ENCODE data around the gene ZNF423.

ZNF423 gene

GRCh38 chr16:49811644-49812334 is 44.1 kb downstream of the ZNF423 start:
- peaks cover 0 to 3% of the 10 kb centered on the region in 2 donors for H3K27me3 ChIP-seq (ENCODE audit: control insufficient read depth in 1 of 2, insufficient read depth in 2 of 2, low read length in 2 of 2)
- H3K36me3 ChIP-seq (ENCODE audit: control insufficient read depth in 1 of 2, insufficient read depth in 2 of 2, low read length in 2 of 2): no peaks in the 10 kb centered on the region
- H3K27ac ChIP-seq (ENCODE audit: low read depth, low read length): no peak overlapping the region
- no peaks in the 10 kb centered on the region for H3K9me3 ChIP-seq (ENCODE audit: control insufficient read depth in 1 of 2, low read length in 2 of 2)
- H3K4me1 ChIP-seq (ENCODE audit: control insufficient read depth in 1 of 2, insufficient read depth in 2 of 2, low read length in 2 of 2): no peaks in the 10 kb centered on the region
- no peak overlapping the region for H3K9ac ChIP-seq (ENCODE audit: low read depth in 1 of 2, low read length in 2 of 2)
- no peak overlapping the region for H3K4me3 ChIP-seq (ENCODE audit: low read depth in 1 of 2, low read length in 2 of 2)

- no peak overlapping the region for H3K27ac ChIP-seq (ENCODE audit: low read depth, low read length)
- H3K36me3 ChIP-seq (ENCODE audit: control insufficient read depth in 1 of 2, insufficient read depth in 2 of 2, low read length in 2 of 2): no peaks in the 10 kb centered on the region
- H3K9me3 ChIP-seq (ENCODE audit: control insufficient read depth in 1 of 2, low read length in 2 of 2): no peaks in the 10 kb centered on the region
- peaks cover 0 to 3% of the 10 kb centered on the region in 2 donors for H3K27me3 ChIP-seq (ENCODE audit: control insufficient read depth in 1 of 2, insufficient read depth in 2 of 2, low read length in 2 of 2)
- H3K4me1 ChIP-seq (ENCODE audit: control insufficient read depth in 1 of 2, insufficient read depth in 2 of 2, low read length in 2 of 2): no peaks in the 10 kb centered on the region
- H3K4me3 ChIP-seq (ENCODE audit: low read depth in 1 of 2, low read length in 2 of 2): no peak overlapping the region
- no peak overlapping the region for H3K9ac ChIP-seq (ENCODE audit: low read depth in 1 of 2, low read length in 2 of 2)
Observed at GRCh38 chr16:49810831-49811230, 45.1 kb downstream of the ZNF423 start.

- H3K36me3 ChIP-seq (ENCODE audit: control insufficient read depth in 1 of 2, insufficient read depth in 2 of 2, low read length in 2 of 2): no peaks in the 10 kb centered on the region
- H3K27ac ChIP-seq (ENCODE audit: low read depth, low read length): no peak overlapping the region
- no peak overlapping the region for H3K9ac ChIP-seq (ENCODE audit: low read depth in 1 of 2, low read length in 2 of 2)
- H3K4me3 ChIP-seq (ENCODE audit: low read depth in 1 of 2, low read length in 2 of 2): no peak overlapping the region
- H3K27me3 ChIP-seq (ENCODE audit: control insufficient read depth in 1 of 2, insufficient read depth in 2 of 2, low read length in 2 of 2): peaks cover 0 to 3% of the 10 kb centered on the region in 2 donors
- no peaks in the 10 kb centered on the region for H3K9me3 ChIP-seq (ENCODE audit: control insufficient read depth in 1 of 2, low read length in 2 of 2)
- no peaks in the 10 kb centered on the region for H3K4me1 ChIP-seq (ENCODE audit: control insufficient read depth in 1 of 2, insufficient read depth in 2 of 2, low read length in 2 of 2)
Observed at GRCh38 chr16:49809561-49809960, 46.4 kb downstream of the ZNF423 start.

GRCh38 chr16:49809062-49809461 is 46.9 kb downstream of the ZNF423 start:
- Histone ChIP-seq H3K4me3 (ENCODE audit: low read depth in 1 of 2, low read length in 2 of 2) (no peak overlapping the region), H3K9me3 (ENCODE audit: control insufficient read depth in 1 of 2, low read length in 2 of 2) (no peaks in the 10 kb centered on the region), H3K9ac (ENCODE audit: low read depth in 1 of 2, low read length in 2 of 2) (no peak overlapping the region), H3K27ac (ENCODE audit: low read depth, low read length) (no peak overlapping the region), H3K27me3 (ENCODE audit: control insufficient read depth in 1 of 2, insufficient read depth in 2 of 2, low read length in 2 of 2) (peaks cover 0 to 3% of the 10 kb centered on the region in 2 donors), H3K4me1 (ENCODE audit: control insufficient read depth in 1 of 2, insufficient read depth in 2 of 2, low read length in 2 of 2) (no peaks in the 10 kb centered on the region), H3K36me3 (ENCODE audit: control insufficient read depth in 1 of 2, insufficient read depth in 2 of 2, low read length in 2 of 2) (no peaks in the 10 kb centered on the region)

GRCh38 chr16:49806446-49806845 is 49.5 kb downstream of the ZNF423 start:
- no peak overlapping the region for H3K9ac ChIP-seq (ENCODE audit: low read depth in 1 of 2, low read length in 2 of 2)
- H3K4me1 ChIP-seq (ENCODE audit: control insufficient read depth in 1 of 2, insufficient read depth in 2 of 2, low read length in 2 of 2): no peaks in the 10 kb centered on the region
- no peak overlapping the region for H3K27ac ChIP-seq (ENCODE audit: low read depth, low read length)
- H3K36me3 ChIP-seq (ENCODE audit: control insufficient read depth in 1 of 2, insufficient read depth in 2 of 2, low read length in 2 of 2): no peaks in the 10 kb centered on the region
- peaks cover 0 to 3% of the 10 kb centered on the region in 2 donors for H3K27me3 ChIP-seq (ENCODE audit: control insufficient read depth in 1 of 2, insufficient read depth in 2 of 2, low read length in 2 of 2)
- H3K4me3 ChIP-seq (ENCODE audit: low read depth in 1 of 2, low read length in 2 of 2): no peak overlapping the region
- no peaks in the 10 kb centered on the region for H3K9me3 ChIP-seq (ENCODE audit: control insufficient read depth in 1 of 2, low read length in 2 of 2)

- Histone ChIP-seq H3K27ac (ENCODE audit: low read depth, low read length) (no peak overlapping the region), H3K4me3 (ENCODE audit: low read depth in 1 of 2, low read length in 2 of 2) (no peak overlapping the region), H3K36me3 (ENCODE audit: control insufficient read depth in 1 of 2, insufficient read depth in 2 of 2, low read length in 2 of 2) (no peaks in the 10 kb centered on the region), H3K9me3 (ENCODE audit: control insufficient read depth in 1 of 2, low read length in 2 of 2) (no peaks in the 10 kb centered on the region), H3K4me1 (ENCODE audit: control insufficient read depth in 1 of 2, insufficient read depth in 2 of 2, low read length in 2 of 2) (no peaks in the 10 kb centered on the region), H3K9ac (ENCODE audit: low read depth in 1 of 2, low read length in 2 of 2) (no peak overlapping the region), H3K27me3 (ENCODE audit: control insufficient read depth in 1 of 2, insufficient read depth in 2 of 2, low read length in 2 of 2) (no peaks in the 10 kb centered on the region)
Observed at GRCh38 chr16:49801290-49801689, 54.6 kb downstream of the ZNF423 start.

- no peak overlapping the region for H3K27ac ChIP-seq (ENCODE audit: low read depth, low read length)
- H3K9me3 ChIP-seq (ENCODE audit: control insufficient read depth in 1 of 2, low read length in 2 of 2): no peaks in the 10 kb centered on the region
- H3K9ac ChIP-seq (ENCODE audit: low read depth in 1 of 2, low read length in 2 of 2): no peak overlapping the region
- H3K36me3 ChIP-seq (ENCODE audit: control insufficient read depth in 1 of 2, insufficient read depth in 2 of 2, low read length in 2 of 2): no peaks in the 10 kb centered on the region
- H3K4me1 ChIP-seq (ENCODE audit: control insufficient read depth in 1 of 2, insufficient read depth in 2 of 2, low read length in 2 of 2): no peaks in the 10 kb centered on the region
- H3K4me3 ChIP-seq (ENCODE audit: low read depth in 1 of 2, low read length in 2 of 2): no peak overlapping the region
- H3K27me3 ChIP-seq (ENCODE audit: control insufficient read depth in 1 of 2, insufficient read depth in 2 of 2, low read length in 2 of 2): no peaks in the 10 kb centered on the region
Observed at GRCh38 chr16:49800876-49801275, 55.0 kb downstream of the ZNF423 start.

- no peaks in the 10 kb centered on the region for H3K27me3 ChIP-seq (ENCODE audit: control insufficient read depth in 1 of 2, insufficient read depth in 2 of 2, low read length in 2 of 2)
- no peak overlapping the region for H3K4me3 ChIP-seq (ENCODE audit: low read depth in 1 of 2, low read length in 2 of 2)
- no peak overlapping the region for H3K9ac ChIP-seq (ENCODE audit: low read depth in 1 of 2, low read length in 2 of 2)
- H3K27ac ChIP-seq (ENCODE audit: low read depth, low read length): no peak overlapping the region
- no peaks in the 10 kb centered on the region for H3K4me1 ChIP-seq (ENCODE audit: control insufficient read depth in 1 of 2, insufficient read depth in 2 of 2, low read length in 2 of 2)
- no peaks in the 10 kb centered on the region for H3K36me3 ChIP-seq (ENCODE audit: control insufficient read depth in 1 of 2, insufficient read depth in 2 of 2, low read length in 2 of 2)
- H3K9me3 ChIP-seq (ENCODE audit: control insufficient read depth in 1 of 2, low read length in 2 of 2): no peaks in the 10 kb centered on the region
Observed at GRCh38 chr16:49800441-49800840, 55.5 kb downstream of the ZNF423 start.

- no peaks in the 10 kb centered on the region for H3K4me1 ChIP-seq (ENCODE audit: control insufficient read depth in 1 of 2, insufficient read depth in 2 of 2, low read length in 2 of 2)
- no peak overlapping the region for H3K9ac ChIP-seq (ENCODE audit: low read depth in 1 of 2, low read length in 2 of 2)
- H3K4me3 ChIP-seq (ENCODE audit: low read depth in 1 of 2, low read length in 2 of 2): no peak overlapping the region
- H3K9me3 ChIP-seq (ENCODE audit: control insufficient read depth in 1 of 2, low read length in 2 of 2): no peaks in the 10 kb centered on the region
- no peaks in the 10 kb centered on the region for H3K36me3 ChIP-seq (ENCODE audit: control insufficient read depth in 1 of 2, insufficient read depth in 2 of 2, low read length in 2 of 2)
- no peak overlapping the region for H3K27ac ChIP-seq (ENCODE audit: low read depth, low read length)
- no peaks in the 10 kb centered on the region for H3K27me3 ChIP-seq (ENCODE audit: control insufficient read depth in 1 of 2, insufficient read depth in 2 of 2, low read length in 2 of 2)
Observed at GRCh38 chr16:49799172-49799571, 56.7 kb downstream of the ZNF423 start.

- Histone ChIP-seq H3K9me3 (ENCODE audit: control insufficient read depth in 1 of 2, low read length in 2 of 2) (no peaks in the 10 kb centered on the region), H3K4me3 (ENCODE audit: low read depth in 1 of 2, low read length in 2 of 2) (no peak overlapping the region), H3K9ac (ENCODE audit: low read depth in 1 of 2, low read length in 2 of 2) (no peak overlapping the region), H3K27me3 (ENCODE audit: control insufficient read depth in 1 of 2, insufficient read depth in 2 of 2, low read length in 2 of 2) (no peaks in the 10 kb centered on the region), H3K27ac (ENCODE audit: low read depth, low read length) (no peak overlapping the region), H3K36me3 (ENCODE audit: control insufficient read depth in 1 of 2, insufficient read depth in 2 of 2, low read length in 2 of 2) (no peaks in the 10 kb centered on the region), H3K4me1 (ENCODE audit: control insufficient read depth in 1 of 2, insufficient read depth in 2 of 2, low read length in 2 of 2) (no peaks in the 10 kb centered on the region)
Observed at GRCh38 chr16:49795513-49795912, 60.4 kb downstream of the ZNF423 start.
